HCEC 1CT (cell line): Measurements from ENCODE around the gene SOCS2.
"Not testable (repeated sequence)": the region's sequence is repeated elsewhere in the genome, so short reads cannot be mapped to it uniquely, and the experiment has no call there.

ENCODE experiments used
- DNase-seq: peaks from one replicate; pipeline ENCODE4 v3.0.0-alpha.2; 2017

The SOCS2 gene

DNA sequence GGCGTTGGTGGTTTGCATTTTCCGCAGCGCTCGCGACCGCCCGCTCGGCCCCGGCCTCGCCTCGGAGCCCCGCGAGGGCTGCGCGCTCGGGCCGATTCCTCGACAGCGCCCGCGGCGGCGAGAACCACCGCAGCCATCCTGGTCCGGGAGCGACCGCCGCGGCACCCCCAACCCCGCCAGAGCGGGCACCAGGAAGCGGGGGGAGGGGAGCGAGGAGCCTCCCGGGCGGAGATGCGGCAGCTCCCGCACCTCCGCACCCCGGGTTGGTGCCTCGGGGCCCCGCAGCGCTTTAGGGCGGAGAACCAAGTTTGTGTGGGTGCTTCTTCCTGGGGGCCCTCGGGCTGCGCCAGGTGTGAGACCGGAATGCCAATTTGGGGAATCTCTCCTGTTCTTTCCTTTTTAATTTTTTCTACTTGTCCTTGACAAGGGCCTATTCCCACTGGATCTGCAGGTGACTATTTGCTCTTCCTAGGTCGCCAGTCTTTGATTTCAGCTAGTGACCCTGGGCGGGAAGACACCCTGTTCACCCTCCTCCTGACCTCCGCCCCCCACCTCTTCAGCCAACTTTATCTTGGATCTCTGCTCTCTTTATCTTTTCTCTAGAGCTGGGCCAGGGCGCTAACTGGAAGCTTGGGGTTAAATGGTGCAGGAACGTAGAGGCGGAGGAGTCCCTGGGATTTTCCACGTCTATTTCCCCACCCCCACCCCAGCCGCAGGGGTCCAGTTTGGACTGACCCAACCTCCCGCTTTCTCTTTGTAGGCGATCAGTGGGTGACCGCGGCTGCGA lies at the start of gene SOCS2:
Gene SOCS2, plus strand, starts transcription at position 751 of the 787 bp plus-strand sequence. CDS start 223 bp downstream, outside the sequence.
- DNase-seq: peak; percentile 38

DNA sequence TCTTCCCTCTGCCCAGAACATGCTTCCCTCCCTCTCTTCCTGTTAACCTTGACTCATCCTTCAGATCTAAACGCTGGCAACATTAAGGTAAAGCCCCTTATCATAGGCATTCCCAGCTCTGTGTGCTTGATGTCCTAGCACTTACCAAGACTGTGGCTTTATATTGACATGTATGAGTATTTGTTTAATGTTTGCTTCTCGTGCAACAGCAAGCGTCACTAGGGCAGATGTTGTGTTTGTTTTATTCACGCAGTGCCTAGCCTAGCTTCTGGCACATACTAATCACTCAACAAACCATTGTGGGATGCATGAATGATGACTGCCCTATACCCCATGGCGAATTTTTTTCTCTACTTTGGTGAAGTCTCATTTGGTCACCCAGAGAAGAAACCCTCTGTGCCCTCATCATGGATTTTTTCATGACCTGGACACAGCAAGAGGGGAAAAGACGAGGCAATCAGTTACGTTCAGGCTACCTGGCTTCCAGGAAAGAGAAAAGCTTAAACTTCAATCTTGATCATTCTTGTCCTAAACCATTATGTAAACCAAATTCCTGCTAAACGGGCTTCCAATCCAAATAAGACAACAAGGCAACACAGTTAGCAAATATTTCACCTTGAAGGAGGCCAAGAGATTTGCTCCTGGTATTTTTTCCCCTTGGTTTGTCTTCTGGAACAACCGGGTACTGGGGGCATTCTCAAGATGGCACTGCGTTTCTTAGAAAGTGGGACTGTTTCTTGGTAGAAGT lies 47.9 kb upstream of the SOCS2 start:
- no peak for DNase-seq

DNA sequence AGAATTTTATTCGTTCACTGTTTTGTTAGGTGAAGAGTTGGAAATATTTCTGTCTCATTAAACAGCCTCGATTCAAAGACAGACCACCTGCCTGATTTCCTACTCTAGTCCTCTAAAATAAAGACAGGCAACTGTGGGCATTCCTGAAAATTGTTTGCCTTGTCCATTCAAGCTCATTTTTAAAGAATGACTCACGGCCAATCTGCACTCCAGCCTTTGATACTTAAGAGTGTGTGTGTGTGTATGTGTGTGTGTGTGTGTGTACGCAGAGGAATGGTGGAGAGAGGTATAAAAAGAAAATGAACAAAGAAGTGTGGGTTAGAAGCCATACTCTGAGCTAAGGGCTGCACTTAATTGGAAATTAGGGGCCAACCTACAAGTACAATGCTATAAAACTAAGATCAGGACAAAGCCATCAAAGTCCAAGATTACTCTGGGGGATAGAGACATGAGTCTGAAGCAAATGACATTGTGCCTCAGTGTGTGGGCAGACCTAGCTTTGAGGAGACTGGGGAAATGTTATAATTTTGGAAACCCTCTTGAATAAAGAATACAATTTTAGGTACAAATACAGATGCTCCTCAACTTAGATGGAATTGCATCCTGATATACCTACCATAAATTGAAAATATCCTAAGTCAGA lies 45.6 kb upstream of the SOCS2 start:
- peak; percentile 93 for DNase-seq

DNA sequence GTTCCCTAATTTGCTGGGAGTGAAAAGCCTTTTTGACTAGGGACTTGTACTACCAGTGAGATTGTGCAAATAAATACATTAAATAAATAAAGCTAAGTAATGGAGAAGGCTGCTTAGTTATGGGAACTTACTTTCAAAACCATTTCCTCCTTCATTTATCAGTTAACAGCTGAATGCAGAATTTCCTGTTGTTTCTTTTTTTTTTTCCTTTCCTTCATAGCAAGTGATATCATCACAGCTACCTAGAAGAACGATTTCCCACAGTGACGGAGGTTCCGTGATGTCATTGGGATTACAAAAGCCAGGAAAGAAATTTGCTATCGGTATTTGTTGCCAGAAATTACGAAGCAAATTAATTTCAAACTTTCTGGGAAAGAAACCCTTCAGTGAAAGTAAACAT lies 42.1 kb upstream of the SOCS2 start:
- no peak for DNase-seq

DNA sequence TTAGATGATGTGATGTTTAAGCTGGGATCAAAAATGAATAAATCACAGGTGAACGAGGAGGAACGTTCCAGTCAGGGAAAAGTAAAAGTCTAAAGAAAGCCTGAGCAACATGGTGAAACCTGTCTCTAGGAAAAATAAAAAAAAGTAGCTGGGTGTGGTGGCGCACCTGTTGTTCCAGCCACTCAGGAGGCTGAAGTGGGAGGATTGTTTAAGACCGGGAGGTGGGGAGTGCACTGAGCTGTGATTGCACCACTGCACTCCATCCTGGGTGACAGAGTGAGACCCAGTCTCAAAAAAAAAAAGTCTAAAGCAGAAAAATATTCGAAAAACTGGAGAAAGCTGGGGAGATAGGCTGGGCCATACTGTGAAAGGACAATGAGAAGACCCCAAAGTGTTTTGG lies 39.2 kb upstream of the SOCS2 start:
- no peak for DNase-seq

DNA sequence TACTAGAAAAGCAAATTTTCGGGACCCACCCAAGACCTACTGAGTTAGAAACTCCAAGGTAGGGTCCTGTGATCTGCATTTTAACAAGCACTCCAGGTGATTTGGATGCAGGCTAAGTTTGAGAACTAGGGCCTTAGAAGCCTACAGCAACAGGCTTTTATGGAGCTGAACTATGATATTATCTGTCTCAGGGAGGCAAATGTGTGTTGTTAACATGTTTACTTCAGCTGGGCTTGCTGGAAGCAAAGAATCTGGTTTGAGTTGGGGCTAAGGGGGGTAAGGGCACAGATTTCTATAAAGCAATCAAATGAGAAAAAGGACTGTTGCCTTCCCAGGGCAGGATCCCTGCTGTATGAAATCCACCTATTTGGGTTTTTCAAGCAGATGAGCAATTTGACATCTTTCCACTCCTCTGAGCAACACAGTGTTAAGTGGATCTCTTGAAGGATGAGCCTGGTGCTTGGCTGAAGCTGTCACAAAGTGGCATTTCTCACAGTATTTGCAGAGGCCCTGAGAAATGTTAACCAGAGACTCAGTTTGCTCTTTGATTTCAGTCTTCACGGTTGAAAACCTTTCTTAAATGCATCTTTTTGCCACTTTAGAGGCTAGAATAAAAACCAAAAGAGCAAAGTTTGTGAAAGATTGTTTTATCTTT lies 36.2 kb upstream of the SOCS2 start:
- no peak for DNase-seq

- no peak for DNase-seq
Measured at GRCh38 chr12:93536766-93537488, 35.5 kb upstream of the SOCS2 start.

DNA sequence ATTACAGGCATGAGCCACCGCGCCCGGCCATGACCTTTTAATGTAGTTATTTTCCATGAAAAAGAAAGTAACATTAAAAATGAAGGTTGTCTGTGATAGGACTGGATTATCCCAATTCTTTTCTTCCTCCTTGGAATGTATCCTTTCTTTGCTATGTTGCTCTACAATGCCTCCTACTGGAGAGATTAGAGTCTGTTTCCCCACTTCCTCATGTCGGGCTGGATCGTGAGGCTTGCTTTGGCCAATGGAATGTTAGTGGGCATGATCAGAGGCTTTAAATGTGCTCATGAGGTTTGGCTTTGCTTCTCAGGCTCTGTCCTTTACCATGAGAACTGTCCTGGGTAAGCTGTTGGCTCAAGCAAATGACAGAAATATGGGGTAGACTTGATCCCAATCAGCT lies 34.7 kb upstream of the SOCS2 start:
- DNase-seq: no peak

DNA sequence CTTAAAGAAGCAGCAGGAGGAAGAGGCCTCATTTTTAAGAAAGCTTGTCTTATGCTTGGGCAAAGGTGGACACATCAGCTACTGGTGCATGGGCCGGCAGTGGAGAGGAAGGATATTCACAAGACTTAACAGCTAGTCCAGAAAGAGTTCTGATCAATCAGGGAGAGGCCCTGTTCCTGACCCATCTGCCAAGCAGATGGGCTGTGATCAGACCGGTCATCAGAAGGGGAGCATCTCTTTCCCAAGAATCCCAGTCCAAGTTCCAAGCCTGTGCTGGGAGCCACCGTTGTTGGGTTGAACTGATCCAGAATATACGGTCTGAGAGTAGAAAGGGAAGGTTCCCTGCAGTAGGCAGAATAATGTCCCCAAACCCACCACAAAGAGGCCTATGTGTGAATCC lies 32.7 kb upstream of the SOCS2 start:
- no peak for DNase-seq

DNA sequence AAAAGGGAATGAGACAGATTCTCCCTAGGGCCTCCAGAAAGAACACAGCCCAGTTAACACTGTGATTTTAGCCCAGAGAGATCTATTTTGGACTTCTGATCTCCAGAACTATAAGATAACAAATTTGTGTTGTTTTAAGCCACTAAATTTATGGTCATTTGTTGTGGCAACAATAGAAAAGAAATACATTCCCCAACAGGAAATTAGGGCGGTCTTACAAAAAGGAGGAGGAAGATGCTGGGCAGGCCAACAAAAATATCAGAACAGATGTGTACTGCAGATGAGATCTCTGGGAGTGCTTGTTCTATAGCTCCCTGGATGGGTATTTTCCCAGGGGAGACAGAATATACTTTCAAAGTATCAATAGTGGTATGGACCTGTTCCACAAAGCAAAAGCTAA lies 32.0 kb upstream of the SOCS2 start:
- DNase-seq: no peak

DNA sequence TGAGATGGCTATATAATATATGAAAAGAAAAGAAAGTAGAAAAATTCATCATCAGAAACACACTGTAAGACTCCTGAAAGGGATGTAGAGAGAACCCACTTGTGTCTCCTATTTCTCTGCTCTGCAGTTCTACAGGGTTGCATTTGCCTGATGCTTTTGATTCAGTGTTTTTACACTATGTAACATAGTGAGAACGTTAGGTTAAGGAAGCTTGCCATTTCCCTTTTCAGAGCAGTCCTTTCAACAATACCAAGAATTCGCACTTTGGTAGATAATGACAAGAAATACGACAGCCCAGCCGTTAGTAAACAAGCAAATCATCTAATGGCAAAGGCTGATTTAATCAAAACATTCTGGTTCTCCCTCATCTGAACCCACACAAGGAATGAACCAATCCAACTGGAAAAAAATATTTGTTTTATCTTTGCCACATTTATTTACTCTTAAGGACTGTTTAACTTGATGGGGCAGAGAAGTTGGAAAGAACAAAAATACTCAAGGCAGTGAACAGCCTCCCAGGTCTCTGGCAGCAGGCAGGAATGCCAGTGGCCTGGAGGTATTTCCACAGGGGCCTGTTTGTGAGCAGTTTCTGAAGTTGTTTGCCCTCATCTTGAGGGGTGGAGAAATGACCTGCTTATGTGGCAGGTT lies 30.8 kb upstream of the SOCS2 start:
- no peak for DNase-seq

- DNase-seq: no peak
Measured at GRCh38 chr12:93547778-93548177, 24.7 kb upstream of the SOCS2 start.

GRCh38 chr12:93549174-93549573 lies 23.3 kb upstream of the SOCS2 start:
- no peak for DNase-seq

GRCh38 chr12:93550748-93551611 lies 21.5 kb upstream of the SOCS2 start:
- no peak for DNase-seq

GRCh38 chr12:93552427-93552826 lies 20.0 kb upstream of the SOCS2 start:
- no peak for DNase-seq

- not testable (repeated sequence) for DNase-seq
Measured at GRCh38 chr12:93557879-93558278, 14.6 kb upstream of the SOCS2 start.

GRCh38 chr12:93558685-93559084 lies 13.8 kb upstream of the SOCS2 start:
- not testable (repeated sequence) for DNase-seq

- DNase-seq: peak; percentile 18
Measured at GRCh38 chr12:93563807-93564538, 8.5 kb upstream of the SOCS2 start.

- no peak for DNase-seq
Measured at GRCh38 chr12:93565760-93566159, 6.7 kb upstream of the SOCS2 start.

- no peak for DNase-seq
Measured at GRCh38 chr12:93567174-93567573, 5.3 kb upstream of the SOCS2 start.
